Neural cell (in vitro differentiated cells): Measurements from ENCODE around the gene CBFA2T3. TPM values are rescaled to one million over a fixed set of nuclear protein-coding genes. Genes with fewer than 3 reads are reported as not detected.

Source experiments
- H2AFZ ChIP-seq: fragments of 200-600, 300-800 bp; sonication (generic), shearing (Covaris generic); 2 replicates; pipeline ENCODE4 v1.6.0; 2014; ENCODE audit warnings: low read depth, mild to moderate bottlenecking, antibody characterized with exemption, low read length, moderate library complexity
- H3F3A ChIP-seq: fragments of 200-600 bp; shearing (Covaris generic); 2 replicates; pipeline ENCODE4 v1.6.1; 2016; ENCODE audit warnings: mild to moderate bottlenecking, moderate library complexity, mixed read lengths, antibody characterized with exemption, low read length; ENCODE audit not compliant: insufficient read depth, poor library complexity, severe bottlenecking
- H3K27ac ChIP-seq: fragments of 200-600, 300-800 bp; sonication (generic), shearing (Covaris generic); 2 replicates; pipeline ENCODE4 v1.5.1; 2014; ENCODE audit warnings: mild to moderate bottlenecking, low read length, moderate library complexity
- H3K27me3 ChIP-seq: fragments of 300-800, 200-600 bp; sonication (generic), shearing (Covaris generic); 2 replicates; pipeline ENCODE4 v1.6.0; 2014; ENCODE audit warnings: mild to moderate bottlenecking, low read depth, low read length, moderate library complexity; ENCODE audit not compliant: insufficient read depth
- H3K36me3 ChIP-seq: fragments of 300-800, 200-600 bp; sonication (generic), shearing (Covaris generic); 2 replicates; pipeline ENCODE4 v1.5.1; 2014; ENCODE audit warnings: mild to moderate bottlenecking, antibody characterized with exemption, low read length, moderate library complexity; ENCODE audit not compliant: insufficient read depth
- H3K4me2 ChIP-seq: fragments of 300-800, 200-600 bp; sonication (generic), shearing (Covaris generic); 2 replicates; pipeline ENCODE4 v1.6.0; 2014; ENCODE audit warnings: mild to moderate bottlenecking, low read length
- H3K4me3 ChIP-seq: fragments of 300-800, 200-600 bp; sonication (generic), shearing (Covaris generic); 2 replicates; pipeline ENCODE4 v1.5.1; 2014; ENCODE audit warnings: mild to moderate bottlenecking, low read length, moderate library complexity
- H3K79me2 ChIP-seq: fragments of 200-600 bp; shearing (Covaris generic); replicated peaks from 2 replicates; pipeline ENCODE4 v1.6.0; 2014; ENCODE audit warnings: mild to moderate bottlenecking, low read length, moderate library complexity; ENCODE audit not compliant: insufficient read depth
- H3K9ac ChIP-seq: fragments of 300-800, 200-600 bp; sonication (generic), shearing (Covaris generic); 2 replicates; pipeline ENCODE4 v1.6.1; 2016; ENCODE audit warnings: mild to moderate bottlenecking, low read length, mixed read lengths
- H3K9me2 ChIP-seq: fragments of 200-600 bp; shearing (Covaris generic); 2 replicates; pipeline ENCODE4 v1.6.1; 2016; ENCODE audit warnings: mild to moderate bottlenecking, low read length, mixed read lengths; ENCODE audit not compliant: insufficient read depth
- H3K9me3 ChIP-seq: fragments of 200-600, 300-800 bp; sonication (generic), shearing (Covaris generic); 2 replicates; pipeline ENCODE4 v1.6.1; 2016; ENCODE audit warnings: mild to moderate bottlenecking, mixed run types, low read length, moderate library complexity, mixed read lengths
- H4K20me1 ChIP-seq: fragments of 200-600 bp; shearing (Covaris generic); 2 replicates; pipeline ENCODE4 v1.6.1; 2016; ENCODE audit warnings: mild to moderate bottlenecking, mixed run types; ENCODE audit not compliant: insufficient read depth
- CTCF ChIP-seq: fragments of 450-650 bp; IDR thresholded peaks from 2 replicates; pipeline ENCODE4 v1.5.1; 2014; ENCODE audit warnings: antibody characterized with exemption, mild to moderate bottlenecking, moderate library complexity; ENCODE audit not compliant: poor library complexity, severe bottlenecking
- EP300 ChIP-seq: fragments of 450-650 bp; conservative IDR thresholded peaks from 2 replicates; pipeline ENCODE4 v1.6.1; 2014; ENCODE audit warnings: antibody characterized with exemption, mild to moderate bottlenecking, moderate library complexity; ENCODE audit not compliant: poor library complexity, severe bottlenecking
- EZH2 ChIP-seq: fragments of 200-600, 300-800 bp; shearing (Covaris generic), sonication (generic); IDR thresholded peaks from 2 replicates; pipeline ENCODE4 v1.6.1; 2014; ENCODE audit warnings: antibody characterized with exemption, low read length, borderline replicate concordance, mild to moderate bottlenecking; ENCODE audit not compliant: insufficient read depth, poor library complexity, severe bottlenecking
- MXI1 ChIP-seq: fragments of 450-650 bp; conservative IDR thresholded peaks from 2 replicates; pipeline ENCODE4 v1.6.1; 2014; ENCODE audit warnings: antibody characterized with exemption, mild to moderate bottlenecking; ENCODE audit not compliant: poor library complexity, severe bottlenecking
- POLR2AphosphoS5 ChIP-seq: IDR thresholded peaks from 2 replicates; pipeline ENCODE4 v1.6.1; 2012
- RAD21 ChIP-seq: fragments of 450-650 bp; conservative IDR thresholded peaks from 2 replicates; pipeline ENCODE4 v1.6.1; 2014; ENCODE audit warnings: antibody characterized with exemption, mild to moderate bottlenecking, moderate library complexity
- SMC3 ChIP-seq: fragments of 450-650 bp; conservative IDR thresholded peaks from 2 replicates; pipeline ENCODE4 v1.6.1; 2014; ENCODE audit warnings: antibody characterized with exemption, mild to moderate bottlenecking, moderate library complexity; ENCODE audit not compliant: poor library complexity
- TAF1 ChIP-seq: IDR thresholded peaks from 2 replicates; pipeline ENCODE4 v1.6.1; 2012; ENCODE audit warnings: low read depth
- polyA plus RNA-seq: library from polyadenylated mRNA; depleted of rRNA; stranded (reverse); fragments of >200 nt; gene quantifications from 2 replicates; pipeline ENCODE4 v1.2.3, GENCODE V29; 2014
- TF ChIP-seq, protein P1 (sequence below): IDR thresholded peaks from 2 replicates; pipeline ENCODE4 v1.6.1; 2012; ENCODE audit warnings: borderline replicate concordance

The CBFA2T3 gene
- polyA plus RNA-seq, 1 donor from 2014 or later = 2.1 TPM

DNA sequence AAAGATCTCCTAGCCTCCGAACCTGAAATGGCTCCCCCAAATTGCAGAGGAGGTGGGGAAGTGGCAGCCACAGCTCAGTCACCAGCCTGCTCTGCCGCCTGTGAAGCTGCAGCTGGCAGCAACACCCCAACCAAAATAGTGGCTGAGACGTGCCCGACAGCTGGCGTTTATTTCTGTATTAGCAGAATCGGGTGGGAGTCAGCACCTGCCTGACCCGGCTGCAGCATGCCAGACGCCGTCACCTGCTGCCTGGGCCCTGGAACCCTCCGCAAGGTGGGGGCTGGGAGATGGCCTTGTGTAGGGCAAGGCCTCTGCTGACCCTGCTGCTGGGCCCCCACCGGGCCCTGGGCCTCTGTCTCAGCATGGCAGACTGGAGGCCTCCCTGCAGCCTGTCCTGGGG, 93.1 kb downstream of the CBFA2T3 start:
- Histone ChIP-seq H2AFZ (no peak overlapping the region), H3K79me2 (no peaks in the 10 kb centered on the region), H3K36me3 (no peaks in the 10 kb centered on the region), H3K27me3 (no peaks in the 10 kb centered on the region), H3K9me2 (no peaks in the 10 kb centered on the region), H3K9me3 (no peaks in the 10 kb centered on the region), H3K4me3 (no peak overlapping the region), H3K4me2 (no peak overlapping the region), H3K27ac (no peak overlapping the region), H4K20me1 (no peaks in the 10 kb centered on the region), H3K9ac (no peak overlapping the region), H3F3A (no peaks in the 10 kb centered on the region)
- TF ChIP-seq MXI1 = no peak
- no peak for TF ChIP-seq EZH2
- no peak for TF ChIP-seq EP300
- TF ChIP-seq, protein P1, sequence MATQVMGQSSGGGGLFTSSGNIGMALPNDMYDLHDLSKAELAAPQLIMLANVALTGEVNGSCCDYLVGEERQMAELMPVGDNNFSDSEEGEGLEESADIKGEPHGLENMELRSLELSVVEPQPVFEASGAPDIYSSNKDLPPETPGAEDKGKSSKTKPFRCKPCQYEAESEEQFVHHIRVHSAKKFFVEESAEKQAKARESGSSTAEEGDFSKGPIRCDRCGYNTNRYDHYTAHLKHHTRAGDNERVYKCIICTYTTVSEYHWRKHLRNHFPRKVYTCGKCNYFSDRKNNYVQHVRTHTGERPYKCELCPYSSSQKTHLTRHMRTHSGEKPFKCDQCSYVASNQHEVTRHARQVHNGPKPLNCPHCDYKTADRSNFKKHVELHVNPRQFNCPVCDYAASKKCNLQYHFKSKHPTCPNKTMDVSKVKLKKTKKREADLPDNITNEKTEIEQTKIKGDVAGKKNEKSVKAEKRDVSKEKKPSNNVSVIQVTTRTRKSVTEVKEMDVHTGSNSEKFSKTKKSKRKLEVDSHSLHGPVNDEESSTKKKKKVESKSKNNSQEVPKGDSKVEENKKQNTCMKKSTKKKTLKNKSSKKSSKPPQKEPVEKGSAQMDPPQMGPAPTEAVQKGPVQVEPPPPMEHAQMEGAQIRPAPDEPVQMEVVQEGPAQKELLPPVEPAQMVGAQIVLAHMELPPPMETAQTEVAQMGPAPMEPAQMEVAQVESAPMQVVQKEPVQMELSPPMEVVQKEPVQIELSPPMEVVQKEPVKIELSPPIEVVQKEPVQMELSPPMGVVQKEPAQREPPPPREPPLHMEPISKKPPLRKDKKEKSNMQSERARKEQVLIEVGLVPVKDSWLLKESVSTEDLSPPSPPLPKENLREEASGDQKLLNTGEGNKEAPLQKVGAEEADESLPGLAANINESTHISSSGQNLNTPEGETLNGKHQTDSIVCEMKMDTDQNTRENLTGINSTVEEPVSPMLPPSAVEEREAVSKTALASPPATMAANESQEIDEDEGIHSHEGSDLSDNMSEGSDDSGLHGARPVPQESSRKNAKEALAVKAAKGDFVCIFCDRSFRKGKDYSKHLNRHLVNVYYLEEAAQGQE = no peak
- no peak for TF ChIP-seq CTCF
- TF ChIP-seq RAD21 = no peak
- no peak for TF ChIP-seq TAF1
- no peak for TF ChIP-seq SMC3
- TF ChIP-seq POLR2AphosphoS5 = no peak

DNA sequence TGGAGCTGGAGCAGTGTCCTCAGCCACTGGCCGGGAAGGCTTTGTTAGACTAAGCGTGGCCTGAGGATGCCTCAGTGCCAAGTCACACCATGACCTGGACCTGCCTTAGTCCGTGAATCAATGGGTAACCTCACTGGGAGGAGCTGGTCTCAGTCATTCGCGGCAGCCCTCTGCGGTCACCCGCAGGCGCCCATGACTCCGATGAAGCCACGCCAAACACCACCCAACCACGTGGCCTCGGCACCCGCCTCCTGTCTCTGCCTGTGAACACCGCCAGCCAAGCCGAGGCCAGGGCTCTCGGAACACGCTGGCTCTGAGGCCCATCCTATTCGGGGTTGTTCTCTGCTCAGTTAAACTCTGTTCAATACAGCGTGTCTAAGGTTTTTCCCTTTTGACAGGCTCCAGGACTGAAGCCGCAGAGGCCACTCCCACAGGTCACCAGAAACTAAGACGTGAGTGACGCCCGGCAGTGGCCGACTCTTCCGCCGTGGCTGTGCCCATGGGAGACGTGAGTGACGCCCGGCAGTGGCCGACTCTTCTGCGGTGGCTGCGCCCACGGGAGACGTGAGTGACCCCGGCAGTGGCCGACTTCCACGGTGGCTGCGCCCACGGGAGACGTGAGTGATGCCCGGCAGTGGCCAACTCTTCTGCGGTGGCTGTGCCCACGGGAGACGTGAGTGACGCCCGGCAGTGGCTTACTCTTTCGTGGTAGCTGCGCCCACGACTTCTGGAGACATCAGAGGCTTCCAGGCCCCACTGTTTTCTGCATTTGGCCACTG, 93.7 kb downstream of the CBFA2T3 start:
- Histone ChIP-seq H3K4me3 (no peak overlapping the region), H3K9me3 (no peaks in the 10 kb centered on the region), H3F3A (no peaks in the 10 kb centered on the region), H3K27me3 (no peaks in the 10 kb centered on the region), H3K4me2 (no peak overlapping the region), H3K9ac (no peak overlapping the region), H3K36me3 (no peaks in the 10 kb centered on the region), H4K20me1 (no peaks in the 10 kb centered on the region), H2AFZ (no peak overlapping the region), H3K27ac (no peak overlapping the region), H3K9me2 (no peaks in the 10 kb centered on the region), H3K79me2 (no peaks in the 10 kb centered on the region)
- TF ChIP-seq CTCF = no peak
- no peak for TF ChIP-seq MXI1
- TF ChIP-seq, protein P1 = no peak
- TF ChIP-seq EP300 = no peak
- TF ChIP-seq RAD21 = no peak
- TF ChIP-seq EZH2 = no peak
- TF ChIP-seq TAF1 = no peak
- no peak for TF ChIP-seq SMC3
- TF ChIP-seq POLR2AphosphoS5 = no peak
